Measurements from ENCODE around the gene ADAMTS9. TPM values are rescaled to one million over a fixed set of nuclear protein-coding genes. Genes with fewer than 3 reads are reported as not detected.

The ADAMTS9 gene
- total RNA-seq, 1 donor = not detected

GRCh38 chr3:64651303-64651702 is 36.5 kb downstream of the ADAMTS9 start:
- no peaks in the 10 kb centered on the region for H3K9me3 ChIP-seq (ENCODE audit: low read depth, low read length)
- H3K4me1 ChIP-seq (ENCODE audit: insufficient read depth, low read length) = no peaks in the 10 kb centered on the region
- no peaks in the 10 kb centered on the region for H3K27me3 ChIP-seq (ENCODE audit: insufficient read depth, low read length)
- no peak overlapping the region for H3K4me3 ChIP-seq (ENCODE audit: low read length)

DNA sequence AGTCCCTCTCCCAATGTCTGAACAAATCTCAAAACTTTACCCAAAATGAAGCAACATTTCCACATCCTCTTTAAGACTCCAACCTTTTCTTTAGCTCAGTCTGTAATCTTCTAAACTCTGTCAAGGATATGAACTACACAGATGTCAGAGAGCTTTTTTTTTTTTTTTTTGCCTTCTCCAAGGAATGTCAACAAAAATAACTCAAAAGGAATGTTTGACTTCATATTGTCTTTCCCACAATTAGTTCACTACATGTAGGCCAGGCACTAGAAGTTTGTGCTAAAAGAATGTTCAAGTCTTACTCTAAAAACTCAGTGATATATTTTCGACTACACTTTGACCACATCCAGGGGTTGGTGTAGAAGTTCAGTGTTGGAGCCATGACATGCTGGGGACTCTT is 37.1 kb downstream of the ADAMTS9 start:
- Histone ChIP-seq H3K4me3 (ENCODE audit: low read length) (no peak overlapping the region), H3K27me3 (ENCODE audit: insufficient read depth, low read length) (no peaks in the 10 kb centered on the region), H3K9me3 (ENCODE audit: low read depth, low read length) (no peaks in the 10 kb centered on the region), H3K4me1 (ENCODE audit: insufficient read depth, low read length) (no peaks in the 10 kb centered on the region)

DNA sequence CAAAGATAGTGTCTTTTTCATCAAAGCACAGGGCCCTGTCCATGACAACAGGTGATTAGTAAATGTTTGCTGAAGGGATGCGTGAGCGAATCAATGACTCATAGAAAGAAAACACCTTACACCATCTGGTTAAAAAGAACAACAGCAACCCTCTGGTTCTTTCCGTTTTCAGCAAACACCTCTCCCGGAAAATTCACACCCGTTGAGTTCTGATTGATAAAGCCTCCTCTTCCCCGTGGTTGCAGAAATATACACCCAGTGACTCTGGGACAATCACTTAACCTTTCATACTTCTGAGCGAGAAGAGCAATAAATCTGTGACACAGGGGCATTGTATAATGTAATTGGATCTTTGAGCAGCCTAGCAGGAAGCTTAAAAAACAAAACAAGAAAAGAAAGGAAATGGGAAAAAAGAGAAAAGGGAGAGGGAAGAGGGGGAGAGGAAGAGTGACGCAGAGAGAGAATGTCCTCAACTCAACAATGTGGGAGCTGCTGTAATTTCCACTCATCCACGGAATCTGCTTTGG is 37.6 kb downstream of the ADAMTS9 start:
- no peaks in the 10 kb centered on the region for H3K27me3 ChIP-seq (ENCODE audit: insufficient read depth, low read length)
- H3K4me1 ChIP-seq (ENCODE audit: insufficient read depth, low read length) = no peaks in the 10 kb centered on the region
- no peaks in the 10 kb centered on the region for H3K9me3 ChIP-seq (ENCODE audit: low read depth, low read length)
- no peak overlapping the region for H3K4me3 ChIP-seq (ENCODE audit: low read length)

GRCh38 chr3:64648927-64649906 is 38.6 kb downstream of the ADAMTS9 start:
- Histone ChIP-seq H3K9me3 (ENCODE audit: low read depth, low read length) (no peaks in the 10 kb centered on the region), H3K4me1 (ENCODE audit: insufficient read depth, low read length) (no peaks in the 10 kb centered on the region), H3K27me3 (ENCODE audit: insufficient read depth, low read length) (no peaks in the 10 kb centered on the region), H3K4me3 (ENCODE audit: low read length) (no peak overlapping the region)

- no peaks in the 10 kb centered on the region for H3K27me3 ChIP-seq (ENCODE audit: insufficient read depth, low read length)
These were observed 40.0 kb downstream of the ADAMTS9 start for GRCh38 chr3:64647825-64648224.

GRCh38 chr3:64645243-64645642 is 42.6 kb downstream of the ADAMTS9 start:
- H3K27me3 ChIP-seq (ENCODE audit: insufficient read depth, low read length) = no peaks in the 10 kb centered on the region
- H3K4me3 ChIP-seq (ENCODE audit: low read length) = no peak overlapping the region
- no peaks in the 10 kb centered on the region for H3K9me3 ChIP-seq (ENCODE audit: low read depth, low read length)
- H3K4me1 ChIP-seq (ENCODE audit: insufficient read depth, low read length) = no peaks in the 10 kb centered on the region

More at GRCh38 chr3:64647825-64648224, 40.0 kb downstream of the ADAMTS9 start:
- H3K4me1 ChIP-seq (ENCODE audit: insufficient read depth, low read length) = no peaks in the 10 kb centered on the region
- H3K4me3 ChIP-seq (ENCODE audit: low read length) = no peak overlapping the region
- H3K9me3 ChIP-seq (ENCODE audit: low read depth, low read length) = no peaks in the 10 kb centered on the region

- Histone ChIP-seq H3K9me3 (ENCODE audit: low read depth, low read length) (no peaks in the 10 kb centered on the region), H3K4me1 (ENCODE audit: insufficient read depth, low read length) (no peaks in the 10 kb centered on the region), H3K4me3 (ENCODE audit: low read length) (no peak overlapping the region), H3K27me3 (ENCODE audit: insufficient read depth, low read length) (no peaks in the 10 kb centered on the region)
These were observed 43.3 kb downstream of the ADAMTS9 start for GRCh38 chr3:64644483-64644882.

- Histone ChIP-seq H3K4me3 (ENCODE audit: low read length) (no peak overlapping the region), H3K4me1 (ENCODE audit: insufficient read depth, low read length) (no peaks in the 10 kb centered on the region), H3K9me3 (ENCODE audit: low read depth, low read length) (no peaks in the 10 kb centered on the region), H3K27me3 (ENCODE audit: insufficient read depth, low read length) (no peaks in the 10 kb centered on the region)
These were observed 45.3 kb downstream of the ADAMTS9 start for GRCh38 chr3:64642327-64643151.

DNA sequence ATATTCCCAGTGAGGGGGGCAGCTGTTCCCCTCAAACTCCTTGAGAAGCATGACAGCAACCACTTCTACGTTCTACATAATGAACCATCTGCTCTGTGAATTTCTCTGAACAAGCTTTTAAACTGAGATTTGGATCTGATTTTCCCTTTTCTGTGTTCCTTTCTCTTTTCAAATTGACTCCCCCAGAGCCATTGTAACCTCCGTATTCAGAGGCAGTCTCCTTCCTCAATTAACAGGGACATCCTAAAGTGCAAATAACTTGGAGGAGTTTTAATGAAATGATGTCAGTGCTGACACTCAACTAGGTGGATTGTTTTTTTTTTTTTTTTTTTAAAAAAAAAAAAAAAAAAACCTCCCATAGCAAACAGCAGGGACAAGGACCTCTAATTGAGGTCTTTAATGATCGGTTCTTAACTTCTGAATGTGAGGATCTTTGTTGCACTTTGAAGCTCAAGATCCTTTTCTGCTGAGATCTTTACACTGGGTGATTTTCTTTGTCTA is 48.8 kb downstream of the ADAMTS9 start:
- H3K27me3 ChIP-seq (ENCODE audit: insufficient read depth, low read length) = no peaks in the 10 kb centered on the region

DNA sequence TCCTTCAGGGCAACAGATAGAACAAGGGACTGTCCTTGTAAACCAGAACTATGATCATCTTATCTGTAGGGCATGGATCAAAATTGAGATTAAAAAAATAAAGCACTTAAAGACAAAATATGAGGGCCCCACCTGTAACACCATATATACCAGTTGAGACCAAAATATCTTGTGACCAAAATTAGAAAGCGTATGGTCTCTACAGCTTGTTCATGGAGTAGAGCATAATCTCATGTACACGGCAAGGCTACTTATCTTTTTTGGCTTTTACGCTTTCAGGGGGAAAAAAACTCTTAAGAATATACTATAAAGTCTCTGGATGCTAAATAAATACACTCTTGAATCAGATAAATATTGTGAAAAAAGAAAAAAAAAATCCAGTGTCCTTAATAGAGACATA is 49.3 kb downstream of the ADAMTS9 start:
- Histone ChIP-seq H3K4me3 (ENCODE audit: low read length) (no peak overlapping the region), H3K27me3 (ENCODE audit: insufficient read depth, low read length) (no peaks in the 10 kb centered on the region), H3K4me1 (ENCODE audit: insufficient read depth, low read length) (no peaks in the 10 kb centered on the region), H3K9me3 (ENCODE audit: low read depth, low read length) (no peaks in the 10 kb centered on the region)

More for the DNA sequence above, 48.8 kb downstream of the ADAMTS9 start:
- Histone ChIP-seq H3K4me1 (ENCODE audit: insufficient read depth, low read length) (no peaks in the 10 kb centered on the region), H3K9me3 (ENCODE audit: low read depth, low read length) (no peaks in the 10 kb centered on the region), H3K4me3 (ENCODE audit: low read length) (no peak overlapping the region)

DNA sequence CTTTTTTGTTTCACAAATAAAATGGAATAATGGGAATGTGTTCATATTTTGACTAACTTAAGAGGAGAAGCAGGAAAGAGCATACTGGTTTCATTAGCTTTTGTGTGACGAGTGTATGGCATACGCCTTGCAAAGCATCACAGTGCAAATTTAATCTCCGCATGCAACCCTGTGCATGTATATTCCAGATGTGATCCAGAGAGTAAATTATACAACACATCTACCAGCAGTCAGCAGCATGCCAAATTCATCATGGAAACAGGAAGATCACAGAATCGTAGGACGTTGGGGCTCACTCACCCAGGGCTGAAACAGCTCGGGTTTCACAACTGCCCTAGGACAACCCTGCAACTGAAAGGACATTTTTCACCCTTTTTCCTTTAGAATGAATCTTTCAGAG is 53.4 kb downstream of the ADAMTS9 start:
- no peaks in the 10 kb centered on the region for H3K9me3 ChIP-seq (ENCODE audit: low read depth, low read length)
- no peaks in the 10 kb centered on the region for H3K4me1 ChIP-seq (ENCODE audit: insufficient read depth, low read length)
- no peaks in the 10 kb centered on the region for H3K27me3 ChIP-seq (ENCODE audit: insufficient read depth, low read length)
- no peak overlapping the region for H3K4me3 ChIP-seq (ENCODE audit: low read length)

GRCh38 chr3:64631951-64632350 is 55.8 kb downstream of the ADAMTS9 start:
- no peaks in the 10 kb centered on the region for H3K9me3 ChIP-seq (ENCODE audit: low read depth, low read length)

GRCh38 chr3:64627471-64628321 is 60.1 kb downstream of the ADAMTS9 start:
- H3K27me3 ChIP-seq (ENCODE audit: insufficient read depth, low read length) = no peaks in the 10 kb centered on the region
- H3K9me3 ChIP-seq (ENCODE audit: low read depth, low read length) = no peaks in the 10 kb centered on the region
- H3K4me3 ChIP-seq (ENCODE audit: low read length) = no peak overlapping the region
- H3K4me1 ChIP-seq (ENCODE audit: insufficient read depth, low read length) = no peaks in the 10 kb centered on the region

More at GRCh38 chr3:64631951-64632350, 55.8 kb downstream of the ADAMTS9 start:
- Histone ChIP-seq H3K4me3 (ENCODE audit: low read length) (no peak overlapping the region), H3K27me3 (ENCODE audit: insufficient read depth, low read length) (no peaks in the 10 kb centered on the region), H3K4me1 (ENCODE audit: insufficient read depth, low read length) (no peaks in the 10 kb centered on the region)

- Histone ChIP-seq H3K27me3 (ENCODE audit: insufficient read depth, low read length) (no peaks in the 10 kb centered on the region), H3K4me3 (ENCODE audit: low read length) (no peak overlapping the region), H3K4me1 (ENCODE audit: insufficient read depth, low read length) (no peaks in the 10 kb centered on the region), H3K9me3 (ENCODE audit: low read depth, low read length) (no peaks in the 10 kb centered on the region)
These were observed 60.8 kb downstream of the ADAMTS9 start for GRCh38 chr3:64627042-64627441.
